B cell (primary cell): ENCODE data around the gene KRTAP20-3.

ENCODE experiments used
- CTCF ChIP-seq: fragments of 200-600 bp; IDR thresholded peaks from one replicate; pipeline ENCODE4 v1.8.0; 2022; ENCODE audit warnings: antibody characterized with exemption, mild to moderate bottlenecking
- EZH2 ChIP-seq: IDR thresholded peaks from 2 replicates; pipeline ENCODE4 v1.6.1; 2012; ENCODE audit warnings: borderline replicate concordance, low read depth, mild to moderate bottlenecking, moderate library complexity, low read length; ENCODE audit not compliant: insufficient read depth, poor library complexity, severe bottlenecking

DNA sequence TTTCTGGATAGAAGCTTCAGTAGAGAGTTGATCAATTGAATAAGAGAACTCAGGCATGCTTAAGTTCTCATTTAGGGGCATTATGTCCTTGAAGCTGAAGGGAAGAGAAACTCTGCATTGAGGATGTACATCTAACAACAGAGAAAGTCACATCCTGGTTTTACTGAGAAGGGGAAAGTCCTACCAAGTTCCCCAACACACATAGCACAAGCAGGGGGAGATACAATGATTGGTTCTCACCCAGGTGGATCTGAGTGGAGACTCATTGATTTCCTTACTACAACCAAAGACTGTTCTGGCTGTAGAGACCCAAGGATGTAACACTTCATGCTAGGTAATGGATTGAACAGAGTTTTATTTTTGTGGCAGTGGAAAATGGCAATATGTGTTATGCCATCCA lies 27.5 kb upstream of the KRTAP20-3 start:
- TF ChIP-seq CTCF (no peak), EZH2 (no peak)
